HFFc6 (cell line): Measurements from ENCODE around the gene AKNA. TPM values are rescaled to one million over a fixed set of nuclear protein-coding genes. Genes with fewer than 3 reads are reported as not detected.

Source experiments
- DNase-seq: peaks from one replicate; pipeline ENCODE4 v3.0.0-alpha.2; 2018
- H3K27ac Mint-ChIP-seq: 2 replicates; pipeline ENCODE4 v1.8.0; 2020; ENCODE audit warnings: mild to moderate bottlenecking, mixed read lengths
- H3K27me3 Mint-ChIP-seq: 2 replicates; pipeline ENCODE4 v1.8.0; 2021; ENCODE audit warnings: mild to moderate bottlenecking, moderate library complexity, mixed read lengths; ENCODE audit not compliant: insufficient read depth
- H3K36me3 Mint-ChIP-seq: 2 replicates; pipeline ENCODE4 v1.8.0; 2021; ENCODE audit warnings: low read depth, mixed read lengths
- H3K4me1 Mint-ChIP-seq: 2 replicates; pipeline ENCODE4 v1.8.0; 2020; ENCODE audit warnings: low read depth, mixed read lengths
- H3K4me3 Mint-ChIP-seq: 2 replicates; pipeline ENCODE4 v1.8.0; 2020; ENCODE audit warnings: mild to moderate bottlenecking, moderate library complexity, mixed read lengths
- H3K9me3 Mint-ChIP-seq: 2 replicates; pipeline ENCODE4 v1.8.0; 2020; ENCODE audit warnings: mild to moderate bottlenecking, mixed read lengths
- CTCF ChIP-seq: fragments of 200-600 bp; sonication (generic); IDR thresholded peaks from 2 replicates; pipeline ENCODE4 v1.5.0; 2021; ENCODE audit warnings: antibody characterized with exemption, mild to moderate bottlenecking
- total RNA-seq, 6 experiments: library from RNA; stranded (reverse); fragmentation: NEBNext Ultra II Directional; extraction: Animal tissue kit (Norgen Biotek cat#: 25700); gene quantifications; 2 replicates in 1 of 6; 3 replicates in 5 of 6; pipeline ENCODE4 v1.2.3, GENCODE V29; 2021

The AKNA gene
- total RNA-seq, 6 experiments from 2014 or later: 9.3 to 13.1 (median 11.5) TPM

GRCh38 chr9:114299286-114300152 lies 88.3 kb downstream of the AKNA start:
- no peak for TF ChIP-seq CTCF
- H3K27ac Mint-ChIP-seq: no peak overlapping the region
- no peak overlapping the region for H3K4me3 Mint-ChIP-seq
- DNase-seq: no peak
- H3K4me1 Mint-ChIP-seq: no peaks in the 10 kb centered on the region
- peaks cover 2% of the 10 kb centered on the region; the same call in 1 of the 2 replicates for H3K27me3 Mint-ChIP-seq
- peaks cover 3% of the 10 kb centered on the region; the same call in 1 of the 2 replicates for H3K9me3 Mint-ChIP-seq
- H3K36me3 Mint-ChIP-seq: peaks cover 28% of the 10 kb centered on the region

- peaks cover 45% of the 10 kb centered on the region for H3K36me3 Mint-ChIP-seq
- peaks cover 2% of the 10 kb centered on the region; the same call in 1 of the 2 replicates for H3K27me3 Mint-ChIP-seq
- no peak for TF ChIP-seq CTCF
- H3K4me3 Mint-ChIP-seq: no peak overlapping the region
- peaks cover under 1% of the 10 kb centered on the region for H3K4me1 Mint-ChIP-seq
- H3K27ac Mint-ChIP-seq: no peak overlapping the region
- no peak for DNase-seq
- peaks cover 4% of the 10 kb centered on the region; the same call in 1 of the 2 replicates for H3K9me3 Mint-ChIP-seq
Observed at GRCh38 chr9:114296338-114296737, 91.4 kb downstream of the AKNA start.

GRCh38 chr9:114294664-114295063 lies 93.1 kb downstream of the AKNA start:
- TF ChIP-seq CTCF: no peak
- H3K27ac Mint-ChIP-seq: no peak overlapping the region
- no peak for DNase-seq
- peaks cover 53% of the 10 kb centered on the region for H3K36me3 Mint-ChIP-seq
- peaks cover 8% of the 10 kb centered on the region for H3K4me1 Mint-ChIP-seq
- peaks cover 4% of the 10 kb centered on the region; the same call in 1 of the 2 replicates for H3K9me3 Mint-ChIP-seq
- H3K4me3 Mint-ChIP-seq: no peak overlapping the region
- peaks cover 3% of the 10 kb centered on the region; the same call in 1 of the 2 replicates for H3K27me3 Mint-ChIP-seq

- peaks cover 24% of the 10 kb centered on the region for H3K4me1 Mint-ChIP-seq
- peaks cover 55% of the 10 kb centered on the region for H3K36me3 Mint-ChIP-seq
- peaks cover 4% of the 10 kb centered on the region; the same call in 1 of the 2 replicates for H3K9me3 Mint-ChIP-seq
- H3K27ac Mint-ChIP-seq: no peak overlapping the region
- DNase-seq: no peak
- TF ChIP-seq CTCF: no peak
- H3K27me3 Mint-ChIP-seq: 0 out of 2 replicates have a peak, but pooled peaks cover 1% of the 10 kb centered on the region
- no peak overlapping the region for H3K4me3 Mint-ChIP-seq
Observed at GRCh38 chr9:114291886-114292590, 95.7 kb downstream of the AKNA start.

GRCh38 chr9:114291064-114291474 lies 96.7 kb downstream of the AKNA start:
- peak; percentile 100 for TF ChIP-seq CTCF
- Mint-ChIP-seq H3K4me3 (no peak overlapping the region), H3K9me3 (peaks cover 4% of the 10 kb centered on the region; the same call in 1 of the 2 replicates), H3K4me1 (peaks cover 34% of the 10 kb centered on the region), H3K27me3 (0 out of 2 replicates have a peak, but pooled peaks cover 1% of the 10 kb centered on the region), H3K36me3 (peaks cover 48% of the 10 kb centered on the region), H3K27ac (peak overlapping the region; percentile 51)
- peak; percentile 58 for DNase-seq
